ENCODE results near the gene TIMM10B.
"Not testable (repeated sequence)": the region's sequence is repeated elsewhere in the genome, so short reads cannot be mapped to it uniquely, and the experiment has no call there.

Gene TIMM10B

DNA sequence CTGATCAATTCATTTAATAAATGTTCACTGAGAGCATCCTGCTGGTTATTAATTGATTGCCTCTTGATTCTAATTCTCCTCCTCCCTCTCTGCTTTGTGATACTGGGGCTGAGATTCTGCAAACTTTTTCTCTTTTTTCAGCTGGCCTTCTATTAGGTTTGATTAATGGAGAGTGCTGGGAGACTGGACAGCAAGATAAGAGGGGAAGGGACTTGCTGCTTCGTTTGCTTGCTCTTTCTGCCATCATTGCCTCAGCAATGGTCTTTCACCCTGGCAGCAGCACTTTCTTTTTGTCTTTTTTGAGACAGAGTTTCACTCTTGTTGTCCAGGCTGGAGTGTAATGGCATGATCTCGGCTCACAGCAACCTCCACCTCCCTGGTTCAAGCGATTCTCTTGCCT, 22.9 kb downstream of the TIMM10B start:
- Mint-ChIP-seq H3K36me3 (peaks cover 23 to 31% of the 10 kb centered on the region in 2 donors), H3K9me3 (no peaks in the 10 kb centered on the region), H3K27me3 (no peaks in the 10 kb centered on the region), H3K4me3 (no peak overlapping the region), H3K27ac (no peak overlapping the region), H3K4me1 (peaks cover 0 to 6% of the 10 kb centered on the region in 2 donors)
- no peak for DNase-seq
- no peak for ATAC-seq (replicated peaks)

DNA sequence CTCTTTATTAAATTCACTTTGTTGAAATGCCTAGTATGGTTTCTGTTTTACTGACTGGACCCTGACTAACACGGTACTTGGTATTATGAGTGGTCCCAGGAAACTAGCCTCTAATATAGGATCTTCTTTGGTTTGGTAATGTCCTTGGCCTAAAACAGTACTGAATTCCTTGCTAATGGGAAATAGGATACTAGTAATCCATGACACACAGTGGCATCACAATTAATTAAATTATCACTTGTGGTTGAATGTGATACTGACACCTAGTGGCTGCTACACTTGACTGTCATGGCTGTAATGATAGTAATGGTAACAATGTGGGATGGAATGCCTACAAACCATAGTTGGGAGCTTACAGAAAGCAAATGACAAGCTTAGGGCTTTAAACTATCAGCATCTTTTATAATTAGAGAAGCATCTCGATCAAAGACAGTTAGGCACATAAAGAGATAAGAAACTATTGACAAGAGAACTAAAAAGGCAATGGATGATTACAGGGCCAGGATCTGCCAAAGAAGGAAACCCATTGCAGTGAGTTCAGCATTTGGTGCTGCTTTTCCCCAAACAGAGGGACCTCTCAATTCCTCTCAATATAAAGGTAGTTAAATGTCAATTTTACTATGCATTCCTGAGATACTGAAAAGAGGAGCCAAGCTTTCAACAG, 24.4 kb downstream of the TIMM10B start:
- peaks cover 0 to 6% of the 10 kb centered on the region in 2 donors for H3K4me1 Mint-ChIP-seq
- no peak overlapping the region for H3K27ac Mint-ChIP-seq
- H3K36me3 Mint-ChIP-seq: peaks cover 24 to 32% of the 10 kb centered on the region in 2 donors
- H3K4me3 Mint-ChIP-seq: no peak overlapping the region
- H3K27me3 Mint-ChIP-seq: no peaks in the 10 kb centered on the region
- DNase-seq: no peak
- no peaks in the 10 kb centered on the region for H3K9me3 Mint-ChIP-seq
- peak; percentile 50 to 56 for ATAC-seq (replicated peaks)

DNA sequence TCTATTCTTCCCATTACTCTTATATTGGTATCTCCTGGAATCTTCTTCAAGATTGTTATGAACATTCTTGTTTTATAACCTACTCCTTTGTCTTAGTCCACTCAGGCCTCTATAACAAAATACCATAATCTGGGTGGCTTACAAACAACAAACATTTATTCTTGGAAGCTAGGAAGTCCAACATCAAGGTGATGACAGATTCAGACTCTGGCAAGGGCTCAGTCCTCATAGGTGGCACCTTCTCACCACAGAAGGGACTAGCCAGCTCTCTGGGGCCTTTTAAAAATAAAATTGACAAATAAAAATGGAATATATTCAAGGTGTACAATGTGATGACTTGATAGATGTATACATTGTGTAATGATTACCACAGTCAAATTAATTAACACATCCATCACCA, 35.6 kb downstream of the TIMM10B start:
- H3K4me3 Mint-ChIP-seq: no peak overlapping the region
- H3K4me1 Mint-ChIP-seq: no peaks in the 10 kb centered on the region
- ATAC-seq (replicated peaks): no peak
- DNase-seq: no peak
- H3K27me3 Mint-ChIP-seq: no peaks in the 10 kb centered on the region
- peaks cover 32 to 67% of the 10 kb centered on the region in 2 donors for H3K36me3 Mint-ChIP-seq
- H3K27ac Mint-ChIP-seq: no peak overlapping the region
- H3K9me3 Mint-ChIP-seq: no peaks in the 10 kb centered on the region

DNA sequence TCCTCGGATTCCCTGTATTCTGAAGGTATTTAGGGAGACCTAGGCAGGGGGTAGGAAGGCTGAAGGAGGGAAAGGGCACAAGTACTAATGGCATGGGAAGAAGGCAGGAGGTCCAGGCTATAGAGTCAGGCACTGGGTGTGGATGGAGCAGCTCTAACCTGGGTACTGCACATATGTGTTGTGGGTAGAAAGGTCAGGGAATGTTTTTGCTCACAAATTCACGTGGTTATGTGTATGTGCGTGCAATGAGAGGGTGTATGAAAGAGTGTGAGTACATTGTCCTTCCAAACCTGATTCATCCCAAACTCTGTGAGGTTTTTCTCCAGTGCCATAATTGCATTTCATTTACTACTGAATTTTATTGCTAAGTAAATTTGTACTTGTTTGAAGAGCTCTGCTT, 39.0 kb downstream of the TIMM10B start:
- Mint-ChIP-seq H3K36me3 (peaks cover 22 to 49% of the 10 kb centered on the region in 2 donors), H3K9me3 (no peaks in the 10 kb centered on the region), H3K27ac (no peak overlapping the region), H3K4me1 (no peaks in the 10 kb centered on the region), H3K4me3 (no peak overlapping the region), H3K27me3 (no peaks in the 10 kb centered on the region)
- no peak for DNase-seq
- ATAC-seq (replicated peaks): no peak

DNA sequence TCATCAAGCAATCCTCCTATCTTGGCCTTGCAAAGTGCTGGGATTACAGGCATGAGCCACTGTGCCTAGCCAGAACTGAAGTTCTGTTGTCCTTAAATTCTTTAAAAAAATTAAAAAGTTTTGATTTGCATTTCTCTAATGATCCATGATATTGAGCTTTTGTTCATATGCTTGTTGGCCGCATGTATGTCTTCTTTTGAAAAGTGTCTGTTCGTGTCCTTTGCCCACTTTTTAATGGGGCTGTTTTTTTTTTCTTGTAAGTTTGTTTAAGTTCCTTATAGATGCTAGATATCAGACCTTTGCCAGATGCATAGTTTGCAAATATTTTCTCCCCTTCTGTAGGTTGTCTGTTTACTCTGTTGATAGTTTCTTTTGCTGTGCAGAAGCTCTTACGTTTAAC, 40.6 kb downstream of the TIMM10B start:
- H3K36me3 Mint-ChIP-seq: peaks cover 21 to 42% of the 10 kb centered on the region in 2 donors
- H3K4me3 Mint-ChIP-seq, H3K27ac Mint-ChIP-seq: not testable (repeated sequence)

DNA sequence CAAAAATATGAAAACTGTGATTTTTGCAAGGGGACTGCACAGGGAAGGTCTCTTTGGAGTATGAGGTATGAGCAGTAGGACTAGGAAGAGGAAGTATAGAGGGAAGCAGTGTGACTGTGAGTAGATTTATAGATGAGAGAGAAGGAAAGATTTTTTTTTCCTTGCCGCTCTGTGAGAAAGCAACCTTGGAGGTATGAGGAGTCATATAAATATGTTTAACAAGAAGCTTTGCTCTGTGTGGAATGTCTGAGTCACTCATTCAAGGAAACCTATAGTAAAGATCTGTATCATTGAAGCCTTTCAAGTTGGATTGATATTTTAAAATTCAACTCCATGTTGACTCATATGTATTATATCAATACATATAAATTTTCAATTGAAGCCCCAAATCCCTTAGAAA, 42.0 kb downstream of the TIMM10B start:
- no peak overlapping the region for H3K27ac Mint-ChIP-seq
- no peak overlapping the region for H3K4me3 Mint-ChIP-seq
- peaks cover 10 to 11% of the 10 kb centered on the region in 2 donors for H3K4me1 Mint-ChIP-seq
- H3K27me3 Mint-ChIP-seq: no peaks in the 10 kb centered on the region
- DNase-seq: no peak
- H3K9me3 Mint-ChIP-seq: no peaks in the 10 kb centered on the region
- H3K36me3 Mint-ChIP-seq: peaks cover 21 to 46% of the 10 kb centered on the region in 2 donors
- ATAC-seq (replicated peaks): no peak

More for the DNA sequence above, 40.6 kb downstream of the TIMM10B start:
- H3K4me1 Mint-ChIP-seq: peaks cover 10% of the 10 kb centered on the region in 2 donors
- H3K9me3 Mint-ChIP-seq; ATAC-seq (replicated peaks); DNase-seq; H3K27me3 Mint-ChIP-seq: not testable (repeated sequence)

DNA sequence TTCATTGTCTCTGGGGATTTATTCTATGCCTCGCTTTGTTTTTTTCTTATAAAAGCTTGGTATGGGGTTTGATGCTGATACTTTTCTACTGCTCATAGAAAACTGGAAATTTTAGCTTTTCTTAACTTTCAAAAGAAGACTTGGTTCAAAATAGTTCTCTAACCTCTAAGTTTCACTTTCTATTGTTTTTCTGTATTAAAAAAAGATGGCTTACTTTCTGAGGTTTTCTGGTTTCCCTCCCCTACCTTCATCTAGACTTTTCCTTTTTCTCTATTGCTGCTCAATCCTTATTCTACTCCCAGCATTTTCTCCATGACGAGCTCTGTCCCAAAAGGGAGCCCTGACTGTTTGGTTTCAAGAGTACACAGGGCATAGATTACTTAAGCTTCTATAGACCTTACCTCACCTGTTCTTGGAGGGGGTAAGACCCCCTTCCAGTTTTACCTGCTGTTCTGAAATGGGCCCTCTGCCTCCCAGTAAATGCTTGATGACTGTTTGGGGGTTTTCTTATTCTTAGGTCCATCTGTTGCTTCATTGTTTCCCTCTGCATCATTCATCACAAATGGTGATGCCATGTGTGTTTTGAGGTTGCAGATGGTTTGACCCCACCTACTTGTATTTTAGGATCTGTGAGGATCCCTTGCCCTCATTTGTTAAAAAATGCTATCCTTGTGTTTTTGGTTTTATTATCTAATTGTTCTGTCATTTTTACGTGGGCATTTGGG, 45.3 kb downstream of the TIMM10B start:
- H3K4me1 Mint-ChIP-seq: peaks cover 10 to 11% of the 10 kb centered on the region in 2 donors
- peak overlapping the region; percentile 25 to 37 for H3K4me3 Mint-ChIP-seq
- peaks cover 12 to 23% of the 10 kb centered on the region in 2 donors for H3K36me3 Mint-ChIP-seq
- no peak for ATAC-seq (replicated peaks)
- no peak for DNase-seq
- peak overlapping the region; percentile 84 for H3K27ac Mint-ChIP-seq
- H3K27me3 Mint-ChIP-seq: no peaks in the 10 kb centered on the region
- H3K9me3 Mint-ChIP-seq: no peaks in the 10 kb centered on the region

DNA sequence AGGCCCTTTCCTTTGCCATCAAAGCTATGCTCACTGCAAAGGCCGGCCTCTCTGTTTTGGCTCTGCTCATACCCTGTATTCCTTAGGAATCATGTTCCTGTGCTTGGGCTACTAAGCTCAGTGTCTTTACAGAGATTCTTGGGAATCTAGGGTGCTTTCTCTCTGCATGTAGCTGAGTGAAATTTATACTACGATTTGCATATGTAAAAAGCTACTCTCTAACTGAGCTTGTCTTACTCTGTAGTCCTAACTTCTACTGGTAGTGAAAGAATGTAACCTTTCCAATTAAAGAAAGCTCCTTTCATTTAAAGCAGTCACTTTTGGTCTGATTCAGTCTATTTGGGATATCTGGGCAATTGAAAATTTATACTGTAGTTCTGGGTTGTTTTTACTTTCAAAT, 48.0 kb downstream of the TIMM10B start:
- ATAC-seq (replicated peaks) (no peak), DNase-seq (no peak)
- Mint-ChIP-seq H3K9me3 (no peaks in the 10 kb centered on the region), H3K4me3 (no peak overlapping the region), H3K4me1 (peaks cover 10 to 11% of the 10 kb centered on the region in 2 donors), H3K27me3 (no peaks in the 10 kb centered on the region), H3K36me3 (peaks cover 15 to 21% of the 10 kb centered on the region in 2 donors), H3K27ac (no peak overlapping the region)

DNA sequence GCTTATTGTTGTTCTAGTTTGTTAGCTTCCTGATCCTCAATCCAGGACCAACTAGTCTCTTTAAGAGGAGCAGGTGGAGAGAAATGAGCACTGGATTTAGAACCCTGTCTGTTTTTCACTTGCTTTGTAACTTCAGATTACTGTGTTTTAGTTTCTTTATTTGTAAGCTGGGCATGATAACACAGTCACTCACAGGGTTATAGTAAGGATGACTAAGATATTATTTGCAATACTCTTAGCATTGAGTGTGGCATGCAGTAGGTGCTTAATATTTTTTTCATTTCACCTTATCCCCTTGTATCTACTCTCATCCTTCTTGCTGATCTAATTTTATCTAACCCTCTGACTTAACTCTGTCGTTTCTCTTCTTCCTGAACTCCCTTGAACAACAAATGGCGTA, 49.5 kb downstream of the TIMM10B start:
- H3K4me1 Mint-ChIP-seq: peaks cover 10 to 11% of the 10 kb centered on the region in 2 donors
- peaks cover 18 to 23% of the 10 kb centered on the region in 2 donors for H3K36me3 Mint-ChIP-seq
- no peaks in the 10 kb centered on the region for H3K27me3 Mint-ChIP-seq
- H3K27ac Mint-ChIP-seq: no peak overlapping the region
- no peak overlapping the region for H3K4me3 Mint-ChIP-seq
- no peaks in the 10 kb centered on the region for H3K9me3 Mint-ChIP-seq
- no peak for DNase-seq
- no peak for ATAC-seq (replicated peaks)

DNA sequence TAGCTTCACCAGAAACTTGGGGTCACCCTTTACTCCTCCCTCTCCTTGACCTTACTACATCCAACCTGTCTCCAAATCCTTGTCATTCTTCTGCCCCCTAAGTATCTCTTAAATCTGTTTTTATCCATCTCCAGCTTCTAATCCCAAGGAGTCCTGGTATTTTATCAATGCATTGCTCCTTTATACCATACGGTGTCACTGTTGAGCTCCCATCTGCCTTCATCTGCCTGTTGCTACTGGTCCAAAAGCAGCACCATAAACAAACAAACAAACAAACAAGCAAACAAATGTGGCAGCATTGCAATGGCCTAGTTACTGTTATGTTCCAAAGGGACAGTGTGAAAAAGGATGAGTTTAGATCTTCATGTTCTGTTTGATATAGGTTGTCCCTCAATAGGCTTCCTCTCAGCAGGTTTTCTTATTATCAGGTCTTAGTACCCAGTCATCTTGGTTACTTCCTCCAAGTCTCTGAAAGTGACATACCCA, 50.0 kb downstream of the TIMM10B start:
- Mint-ChIP-seq H3K4me1 (peaks cover 6 to 7% of the 10 kb centered on the region in 2 donors), H3K9me3 (no peaks in the 10 kb centered on the region), H3K36me3 (peaks cover 16 to 19% of the 10 kb centered on the region in 2 donors), H3K27me3 (no peaks in the 10 kb centered on the region), H3K27ac (no peak overlapping the region), H3K4me3 (no peak overlapping the region)
- ATAC-seq (replicated peaks) (peak in 1 of 2 donors; percentile 53), DNase-seq (no peak)
